Ramos (cell line): Measurements from ENCODE around the gene SPNS2.

Experiments used
- in situ Hi-C: fragments of 300-500 bp; cut with MboI; formaldehyde crosslinking; loops from one replicate; pipeline ENCODE4 v1.14.3; 2022; ENCODE audit warnings: low sequenced_read_pairs; ENCODE audit not compliant: unreplicated experiment

Gene SPNS2

DNA sequence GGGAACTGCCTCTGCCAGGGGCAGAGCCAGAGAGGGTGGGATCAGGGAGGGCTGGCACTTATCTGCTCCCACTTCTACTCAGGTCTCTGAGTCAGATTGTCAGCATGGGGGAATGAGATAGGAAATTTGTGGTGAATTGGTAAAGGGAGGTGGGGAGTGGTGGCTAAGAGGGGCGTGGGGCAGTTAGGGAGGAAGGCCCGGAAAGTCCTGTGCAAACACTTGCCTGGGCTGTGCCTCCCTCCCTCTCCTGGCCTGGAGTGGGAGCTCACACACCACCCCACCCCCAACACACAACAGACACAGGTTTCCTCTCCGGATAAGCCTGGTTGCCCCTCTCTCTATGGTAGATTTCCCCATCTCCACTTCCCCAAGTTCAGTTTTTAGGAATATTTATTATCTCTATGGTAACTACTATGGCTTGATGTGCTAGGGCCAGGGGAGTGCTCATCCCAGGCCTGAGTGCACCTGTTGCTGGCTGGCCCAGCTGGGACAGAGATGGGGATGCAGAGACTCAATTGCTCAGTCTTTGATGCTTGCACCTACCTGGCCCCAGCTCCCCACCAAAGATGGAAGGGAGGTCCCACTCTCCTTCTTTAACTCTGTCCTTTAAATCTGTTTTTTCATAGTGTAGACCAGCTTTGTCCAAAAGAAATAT, 2.7 kb downstream of the SPNS2 start:
- in situ Hi-C loops = no loop called here

DNA sequence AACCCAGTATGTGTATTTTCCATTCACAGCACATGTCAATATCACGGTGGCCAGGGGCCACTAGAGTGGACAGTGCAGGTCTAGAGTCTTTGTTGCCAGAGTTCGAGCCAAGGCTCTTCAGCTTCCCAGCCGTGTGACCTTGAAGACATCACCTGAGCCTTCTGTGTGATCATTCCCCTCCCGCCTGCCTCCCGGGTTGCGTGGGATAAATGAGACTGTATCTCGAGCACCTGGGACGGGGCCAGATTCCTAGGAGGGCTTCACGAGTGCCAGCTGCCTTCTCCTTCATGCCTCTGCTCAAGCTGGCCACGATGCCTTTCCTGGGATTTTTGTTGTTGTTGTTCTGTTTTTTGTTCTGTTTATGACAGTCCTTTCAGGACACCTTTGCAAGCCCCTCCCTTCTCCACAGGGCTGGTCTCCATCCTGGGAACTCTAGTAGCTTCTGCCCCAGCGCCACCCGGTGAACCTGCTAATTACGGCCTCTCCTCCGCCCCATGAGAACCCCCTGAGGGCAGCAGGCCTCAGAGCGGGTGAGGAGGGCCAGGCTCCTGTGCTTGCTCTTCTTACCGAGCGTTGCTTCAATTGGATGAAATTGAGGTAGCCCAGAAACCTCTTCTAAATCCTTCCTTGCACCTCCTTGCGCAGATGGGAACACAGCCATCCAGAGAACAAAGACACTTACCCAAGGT, 3.9 kb downstream of the SPNS2 start:
- in situ Hi-C loops = no loop called here

DNA sequence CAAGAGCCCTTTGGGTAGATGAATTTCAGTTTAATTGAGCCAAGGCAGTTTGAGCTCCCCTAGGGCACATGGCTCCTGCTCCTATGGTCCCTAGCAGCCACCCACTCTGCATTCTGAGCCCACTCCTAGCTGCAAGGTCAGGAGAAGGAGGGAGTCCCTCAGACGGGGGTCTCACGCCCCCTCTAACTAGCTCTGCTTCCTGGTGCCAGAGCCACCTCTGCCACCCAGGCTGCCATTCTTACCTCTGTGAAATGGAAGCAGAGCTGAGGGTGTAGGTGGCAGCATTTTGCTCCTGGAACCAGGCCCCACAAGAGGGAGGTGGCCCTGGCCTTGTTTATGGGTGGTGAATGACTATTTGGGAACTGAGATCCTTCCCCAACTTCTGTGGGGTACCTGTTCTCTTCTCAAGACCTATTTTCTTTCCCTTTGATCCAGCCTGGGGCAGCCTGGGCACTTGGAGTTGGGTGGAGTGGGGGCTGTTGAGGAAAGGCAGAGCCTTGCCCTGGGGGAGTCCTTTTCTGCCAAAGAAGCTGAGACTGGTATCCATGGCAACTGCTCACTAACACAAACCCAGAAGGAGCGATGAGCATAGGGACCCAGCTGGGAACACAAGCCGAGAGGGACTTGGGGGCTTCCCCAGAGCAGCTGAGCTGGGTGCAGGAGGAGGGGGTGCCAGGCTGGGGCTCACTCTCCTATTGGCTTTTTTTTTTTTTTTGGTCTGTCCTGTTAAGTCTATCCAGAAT, 4.8 kb downstream of the SPNS2 start:
- in situ Hi-C loops = no loop called here

DNA sequence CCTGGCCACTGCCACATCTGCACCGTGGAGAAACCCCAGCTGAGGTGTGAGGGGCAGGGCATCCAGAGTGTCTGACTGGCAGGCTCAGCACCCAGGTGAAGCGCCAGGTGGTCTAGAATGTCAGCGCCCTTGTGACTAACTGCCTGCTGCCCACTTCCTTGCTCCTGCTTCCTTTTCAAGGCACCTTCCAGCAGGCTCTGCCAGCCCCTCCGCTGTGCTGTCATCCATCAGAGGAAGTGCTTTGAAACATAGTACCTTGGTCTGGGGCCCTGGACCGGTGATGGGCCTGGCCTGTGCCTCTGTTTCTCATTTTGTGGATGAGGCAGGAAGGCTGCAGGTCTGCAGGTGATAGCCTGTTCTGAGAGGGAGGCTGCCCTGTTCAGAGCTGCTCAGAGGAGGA, 5.5 kb downstream of the SPNS2 start:
- in situ Hi-C loops = no loop called here

DNA sequence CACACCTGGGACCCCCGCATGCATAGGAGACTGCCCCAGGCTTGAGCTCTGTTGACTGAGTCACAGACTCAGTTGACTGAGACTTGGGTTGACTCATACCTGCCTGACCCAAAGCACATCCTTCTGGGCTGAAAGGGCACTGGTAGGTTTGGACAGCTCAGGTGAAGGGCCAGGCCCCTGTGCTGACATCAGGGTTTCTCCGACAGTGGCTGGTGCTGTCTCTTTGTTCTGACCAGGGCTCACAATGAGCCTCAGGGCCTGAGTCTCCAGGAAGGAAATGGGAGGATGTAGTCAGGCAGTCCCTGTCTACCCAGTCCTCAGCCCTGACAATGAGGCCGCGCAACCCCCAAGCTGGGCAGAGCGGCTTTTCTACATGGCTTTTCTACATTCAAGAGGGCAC, 6.5 kb downstream of the SPNS2 start:
- in situ Hi-C loops = no loop called here

DNA sequence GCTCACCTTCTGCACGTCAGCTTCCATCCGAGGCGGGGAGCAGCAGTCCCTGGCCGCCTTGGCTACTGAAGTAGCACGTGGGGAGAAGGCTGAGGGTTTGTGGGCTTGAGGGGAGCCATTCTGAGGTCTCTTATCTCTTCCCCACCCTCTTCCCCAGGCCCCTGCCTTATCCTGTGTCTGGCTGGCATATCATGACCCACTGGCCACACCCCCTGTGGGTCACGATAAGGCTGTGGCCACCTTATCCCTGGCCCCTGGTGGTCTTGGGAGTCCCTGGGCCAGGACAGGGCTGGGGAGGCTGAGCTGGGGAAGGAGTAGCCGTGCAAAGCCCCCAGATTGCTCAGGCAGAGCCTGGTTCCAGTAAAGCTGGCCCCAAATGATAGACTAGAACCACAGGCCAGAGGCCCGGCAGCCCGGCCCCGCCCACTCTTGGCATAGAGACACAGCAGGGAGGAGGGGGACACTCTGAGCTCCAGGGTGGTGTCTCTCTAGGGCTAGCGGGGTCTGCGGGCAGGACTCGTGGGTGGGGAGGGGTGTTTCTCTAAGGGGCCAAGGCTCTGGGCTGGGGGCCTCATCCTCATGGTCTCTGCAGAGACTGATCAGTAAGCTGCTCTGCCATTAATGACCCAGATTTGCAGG, 7.6 kb downstream of the SPNS2 start:
- in situ Hi-C loops = no loop called here

DNA sequence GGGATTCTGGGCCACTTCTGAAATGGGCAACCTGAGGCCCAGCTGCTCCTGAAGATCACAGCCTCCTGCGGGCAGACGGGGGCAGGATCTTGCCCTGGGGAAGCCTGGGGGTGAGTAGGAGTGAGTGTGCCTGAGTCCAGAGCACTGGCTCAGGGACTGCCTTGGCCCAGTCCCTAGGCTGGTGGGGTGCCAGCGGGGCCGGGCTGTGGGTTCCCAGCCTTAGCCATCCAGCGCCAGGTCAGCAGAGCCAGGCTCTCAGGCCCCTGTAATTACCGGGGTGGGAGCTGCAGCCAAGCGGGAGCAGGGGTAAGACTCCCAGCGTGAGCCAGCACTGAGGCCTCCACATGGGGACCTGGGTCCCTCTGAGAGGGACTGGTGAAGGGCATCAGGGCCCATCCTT, 8.2 kb downstream of the SPNS2 start:
- in situ Hi-C loops = no loop called here

DNA sequence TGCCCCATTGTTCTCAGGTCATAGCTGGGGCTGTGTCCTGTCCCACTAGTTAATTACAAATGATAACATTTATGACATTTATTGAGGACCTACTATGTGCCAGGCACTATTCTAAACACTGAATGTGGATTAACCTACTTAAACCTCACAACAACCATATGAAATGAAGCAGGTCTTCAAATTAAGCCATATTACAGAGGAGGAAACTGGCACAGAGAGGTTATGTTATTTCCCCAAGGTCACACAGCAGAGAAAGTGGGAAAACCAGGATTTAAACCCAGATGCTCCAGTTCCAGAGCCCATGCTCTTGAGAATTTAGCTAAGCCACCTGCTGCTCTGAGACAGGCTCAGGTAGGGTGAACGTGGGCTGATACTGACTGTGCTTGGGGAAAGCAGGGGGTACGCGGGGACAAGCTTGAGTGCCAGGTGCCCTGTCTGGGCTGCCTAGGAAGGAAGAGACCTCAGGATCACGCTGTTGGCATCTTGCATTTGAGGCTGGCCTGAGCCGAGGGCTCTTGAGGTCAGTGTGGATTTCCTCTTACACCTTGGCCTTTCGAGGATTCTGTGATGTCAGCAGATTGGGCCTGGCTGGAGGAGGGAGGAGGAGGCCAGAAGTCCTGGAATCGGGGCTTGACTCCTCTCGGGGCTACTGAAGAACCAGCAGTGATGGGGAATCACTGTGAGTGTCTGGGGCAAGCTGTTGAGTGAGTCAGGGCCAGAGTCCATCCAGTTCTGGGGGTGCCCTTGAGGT, 8.9 kb downstream of the SPNS2 start:
- in situ Hi-C loops = no loop called here

DNA sequence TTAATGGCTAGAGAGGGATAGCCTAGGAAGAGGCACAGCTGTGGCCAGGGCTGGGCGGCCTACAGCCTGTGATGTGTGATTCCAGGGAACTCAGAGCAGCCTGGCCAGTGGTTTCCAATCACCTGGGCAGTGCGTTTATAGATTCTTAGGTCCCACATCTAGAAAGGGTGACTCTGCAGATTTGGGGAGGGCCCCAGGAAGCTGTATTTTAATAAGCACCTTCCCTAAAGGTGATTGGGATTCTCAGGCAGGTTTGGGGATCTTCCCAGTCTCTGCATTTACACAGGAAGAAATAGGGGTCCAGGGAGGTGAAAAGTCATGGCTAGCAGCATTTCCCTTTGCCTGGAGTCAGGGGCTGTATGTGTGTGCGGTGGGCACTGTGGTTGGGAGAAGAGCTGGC, 9.5 kb downstream of the SPNS2 start:
- in situ Hi-C loops = no loop called here

DNA sequence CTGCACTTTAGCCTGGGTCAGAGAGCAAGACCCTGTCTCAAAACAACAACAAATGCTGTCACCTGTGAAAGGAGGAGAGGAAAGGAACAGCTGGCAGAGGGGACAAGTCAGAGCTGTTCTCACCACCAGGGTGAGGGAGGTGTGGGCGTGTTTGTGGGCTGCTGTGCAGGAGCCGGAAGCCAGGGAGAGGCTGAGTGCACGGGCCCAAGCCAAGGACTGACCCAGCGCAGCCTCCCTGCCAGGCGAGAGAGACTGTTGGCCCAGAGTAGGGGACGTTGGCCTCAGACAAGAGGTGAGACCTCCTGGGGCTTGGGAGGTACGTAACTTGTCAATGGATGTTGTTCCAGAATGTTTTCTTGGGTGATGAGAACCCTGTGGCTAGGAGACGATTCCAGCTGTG, 10.7 kb downstream of the SPNS2 start:
- in situ Hi-C loops = no loop called here

DNA sequence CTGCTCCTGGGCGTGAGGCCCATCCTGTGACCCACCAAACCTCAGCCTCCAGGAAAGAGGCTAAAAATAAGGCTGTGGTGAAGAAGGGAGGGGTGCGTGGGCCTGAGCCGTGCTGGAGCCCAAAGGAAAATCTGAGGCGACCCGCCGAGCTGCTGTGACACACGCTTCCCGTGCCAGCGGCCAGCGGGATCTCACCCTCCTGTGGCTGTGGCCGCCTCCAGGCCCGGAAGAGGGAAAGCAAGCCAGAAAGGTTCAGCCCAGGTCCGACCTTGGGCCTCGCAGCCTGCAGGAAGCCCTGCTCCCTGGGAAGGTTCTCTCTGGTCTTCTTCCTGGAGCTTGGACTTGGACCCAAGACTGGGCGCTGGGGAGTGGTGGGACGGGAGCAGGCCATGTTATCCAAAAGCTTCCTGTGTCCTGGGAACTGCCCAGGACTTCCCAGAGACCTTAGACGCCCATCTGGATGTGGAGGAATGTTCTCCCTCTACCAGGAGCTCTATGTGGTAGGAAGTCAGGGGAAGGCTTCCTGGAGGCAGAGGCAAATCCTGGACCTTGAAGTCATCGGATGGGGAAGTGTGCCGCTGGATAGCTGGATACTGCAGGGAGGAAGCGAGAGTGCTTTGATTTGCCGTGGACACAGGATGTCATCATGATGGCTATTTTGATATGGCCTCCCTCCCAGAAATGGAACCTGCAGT, 11.4 kb downstream of the SPNS2 start:
- in situ Hi-C loops = no loop called here

DNA sequence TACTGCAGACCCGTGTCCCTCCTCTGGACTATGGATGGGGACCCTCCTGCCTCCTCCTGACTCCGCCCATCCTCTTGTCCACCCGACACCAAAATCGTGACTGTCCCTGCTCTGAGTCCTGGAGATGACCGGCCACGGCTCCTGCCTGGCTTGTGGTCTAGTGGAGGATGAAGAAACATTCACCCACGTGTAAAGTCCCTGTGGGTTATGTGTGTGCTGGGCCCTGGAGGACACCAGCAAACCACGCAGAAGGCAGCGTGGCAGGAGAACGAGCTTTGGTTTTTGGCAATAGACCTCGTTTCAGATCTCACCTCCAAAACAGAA, 11.9 kb downstream of the SPNS2 start:
- in situ Hi-C loops = no loop called here

DNA sequence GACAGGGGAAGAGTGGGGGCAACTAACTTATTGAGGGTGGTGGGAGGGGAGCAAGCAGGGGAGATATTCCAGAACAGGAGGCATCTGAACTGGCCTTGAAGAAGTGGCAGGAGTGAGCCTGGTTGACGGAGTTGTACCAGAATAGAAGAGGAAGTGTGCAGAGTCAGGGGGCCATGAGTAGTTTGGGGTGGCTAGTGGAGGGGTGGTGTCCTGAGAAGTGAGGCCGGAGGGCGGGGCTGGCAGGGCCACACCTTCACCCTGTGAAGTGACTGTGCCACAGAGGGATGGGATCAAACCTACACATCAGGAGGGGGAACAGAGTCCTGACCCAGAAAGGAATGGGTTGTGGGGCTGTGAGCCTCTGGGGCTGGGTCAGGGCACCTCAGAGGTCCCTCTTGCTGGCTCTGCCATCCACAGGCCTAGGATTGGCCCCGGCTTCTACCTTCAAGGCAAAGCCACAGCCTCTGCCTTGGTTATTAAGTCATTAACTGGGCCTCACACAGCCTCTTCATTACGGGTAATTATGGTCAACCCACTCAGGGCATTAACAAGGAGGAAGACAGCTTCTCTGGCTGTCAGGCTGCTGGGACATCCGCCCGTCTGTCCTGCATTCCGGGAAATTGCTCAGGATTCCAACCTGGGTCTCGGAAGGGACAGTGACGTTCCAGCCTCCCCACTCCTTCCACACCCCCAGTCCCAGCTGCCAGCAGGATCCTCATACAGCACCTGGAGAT, 12.7 kb downstream of the SPNS2 start:
- in situ Hi-C loops = no loop called here

DNA sequence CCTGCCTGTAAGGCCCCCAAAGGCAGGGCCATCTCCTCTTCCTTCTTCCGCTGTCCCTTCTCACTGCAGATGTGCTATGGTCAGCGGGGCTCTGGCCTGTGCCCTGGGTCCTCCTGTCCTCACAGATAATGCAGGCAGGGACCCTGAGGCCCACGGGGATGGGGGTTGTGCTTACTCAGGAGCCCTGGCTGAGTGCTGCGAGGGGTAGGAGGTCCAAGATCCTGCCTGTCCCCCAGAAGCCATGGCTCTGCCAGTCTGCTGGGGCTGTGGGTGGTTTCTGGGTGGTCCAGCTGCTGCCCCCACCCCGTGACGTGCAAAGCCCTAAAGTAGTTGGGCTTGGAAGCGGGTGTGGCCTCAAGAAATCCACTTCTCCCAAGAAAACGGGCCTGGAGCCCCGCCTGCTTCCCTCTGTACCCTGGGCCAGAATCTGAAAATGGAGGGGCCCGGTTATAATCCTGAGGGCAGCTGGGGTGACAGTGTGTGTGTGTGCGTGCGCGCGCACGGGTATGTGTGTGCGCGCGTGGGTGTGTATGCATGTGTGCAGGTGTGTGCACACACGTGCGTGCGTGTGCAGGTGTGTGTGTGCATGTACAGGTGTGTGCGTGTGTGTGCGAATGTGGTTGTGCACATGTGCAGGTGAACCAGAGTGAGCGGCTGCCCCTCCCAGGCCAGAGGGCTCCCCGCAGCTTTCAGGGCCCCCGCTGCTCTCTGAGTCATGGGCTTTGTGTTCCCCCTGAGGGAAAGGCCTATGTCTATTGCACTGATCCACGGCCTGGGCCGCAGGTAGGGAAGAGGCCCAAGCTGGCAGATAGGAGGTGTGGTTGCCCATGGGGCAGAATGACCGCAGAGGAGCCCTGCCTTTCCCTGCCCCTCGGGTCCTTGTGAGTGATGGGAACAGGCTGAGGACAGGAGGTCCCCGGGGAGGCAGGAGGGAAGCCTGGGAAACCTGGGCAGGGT, 13.8 kb downstream of the SPNS2 start:
- in situ Hi-C loops = no loop called here

DNA sequence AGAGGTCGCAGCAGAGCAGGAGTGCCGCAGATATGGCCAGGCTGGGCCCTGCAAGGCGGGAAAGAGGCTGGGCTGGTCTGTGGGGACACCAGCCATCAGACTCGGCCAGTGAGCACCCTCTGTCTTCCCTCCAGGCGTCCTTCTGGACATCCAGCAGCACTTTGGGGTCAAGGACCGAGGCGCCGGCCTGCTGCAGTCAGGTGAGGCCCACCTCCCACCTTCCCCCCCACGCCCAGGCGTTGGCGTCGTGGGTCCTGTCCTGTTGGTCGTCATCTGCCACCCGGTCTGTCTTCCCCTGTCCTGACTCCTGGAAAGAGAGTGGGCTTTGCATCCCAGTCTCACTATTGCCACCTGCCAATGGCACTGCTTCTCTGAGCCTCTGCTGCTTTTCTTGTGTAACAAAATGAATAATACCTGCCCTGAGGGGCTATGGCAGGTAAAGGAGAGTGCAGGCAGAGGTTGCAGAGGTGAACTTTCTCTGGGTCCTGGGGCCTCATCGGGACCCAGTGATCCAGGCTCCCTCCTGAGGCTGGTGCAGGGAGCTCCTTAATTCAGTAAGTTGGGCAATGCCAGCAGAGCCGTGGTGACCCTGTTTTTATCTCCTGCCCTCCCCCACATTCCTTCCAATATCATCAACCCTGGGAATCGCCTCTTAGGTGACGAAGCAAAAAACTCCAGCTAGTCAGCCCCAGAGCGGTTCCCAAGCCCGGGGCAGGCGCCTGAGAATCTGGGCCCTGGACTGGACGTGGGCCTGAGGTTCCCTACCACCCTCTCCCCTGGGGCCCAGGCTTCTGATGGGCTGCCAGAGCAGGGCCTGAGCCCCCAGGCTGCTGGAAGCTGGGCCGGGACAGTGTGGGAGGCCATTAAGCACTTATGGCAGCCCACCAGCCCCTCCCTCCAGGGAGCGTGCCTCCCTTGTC, 14.7 kb downstream of the SPNS2 start:
- in situ Hi-C loops = no loop called here

DNA sequence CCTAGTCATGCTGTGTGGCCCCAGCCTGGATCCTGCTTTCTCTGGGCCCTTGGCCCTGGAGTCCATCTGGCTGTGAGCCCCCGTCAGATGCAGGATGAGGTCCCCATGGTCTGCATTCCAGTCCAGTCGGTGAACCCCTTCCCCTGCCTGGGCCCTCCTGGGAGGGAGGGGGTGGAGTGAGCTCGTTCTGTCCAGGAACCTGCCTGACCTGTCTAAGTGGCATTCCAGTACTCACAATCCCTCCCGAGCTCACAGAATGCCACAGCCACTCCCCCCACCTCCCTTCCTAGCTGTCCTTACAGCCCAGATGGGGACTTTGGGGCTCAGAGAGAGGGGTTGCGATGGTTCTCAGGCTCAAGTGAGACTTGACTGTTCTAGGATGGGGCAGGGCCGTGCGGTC, 15.5 kb downstream of the SPNS2 start:
- in situ Hi-C loops = no loop called here

DNA sequence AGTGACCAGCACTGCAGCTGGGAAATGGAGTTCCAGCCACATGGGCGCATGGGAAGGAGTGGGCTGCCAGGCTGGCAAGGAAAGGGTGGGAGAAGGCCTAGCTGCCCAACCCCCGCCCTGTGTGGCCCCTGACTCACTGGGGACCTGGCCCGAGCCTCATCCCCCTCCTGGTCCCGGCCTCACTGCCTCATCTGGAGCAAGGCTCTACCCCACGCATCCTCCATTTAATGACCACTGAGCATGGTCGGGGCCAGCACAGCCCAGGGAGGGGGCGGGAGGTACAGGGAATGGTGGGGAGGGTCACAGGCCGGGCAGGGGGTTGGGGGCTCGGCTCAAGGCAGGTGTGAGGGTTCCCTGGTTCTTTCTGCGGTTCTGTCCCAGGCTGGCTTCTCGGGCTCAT, 16.1 kb downstream of the SPNS2 start:
- in situ Hi-C loops = no loop called here
